ENCODE measurements around the gene NOP14.
"Not testable (repeated sequence)": the region's sequence is repeated elsewhere in the genome, so short reads cannot be mapped to it uniquely, and the experiment has no call there.

NOP14 gene

DNA sequence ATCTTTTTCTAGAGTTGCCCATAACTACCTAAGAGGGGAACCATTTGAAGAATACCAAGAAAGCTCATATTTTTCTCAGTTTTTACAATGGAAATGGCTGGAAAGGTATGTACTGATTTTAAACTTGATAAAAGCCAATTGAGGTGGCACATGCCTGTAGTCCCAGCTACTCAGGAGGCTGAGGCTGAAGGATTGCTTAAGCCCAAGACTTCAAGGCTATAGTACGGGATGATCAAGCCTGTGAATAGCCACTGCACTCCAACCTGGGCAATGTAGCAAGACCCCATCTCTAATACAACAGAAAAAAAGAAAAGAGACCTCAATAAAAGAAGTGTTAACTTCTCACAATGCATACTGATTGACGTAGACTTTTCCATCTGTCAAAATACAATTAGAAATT lies 44.5 kb upstream of the NOP14 start:
- Histone ChIP-seq H3K9me3 (no peaks in the 10 kb centered on the region), H3K4me1 (no peaks in the 10 kb centered on the region), H3K36me3 (no peaks in the 10 kb centered on the region), H3K4me3 (ENCODE audit: low read depth, low read length) (no peak overlapping the region), H3K27me3 (no peaks in the 10 kb centered on the region)
- TF ChIP-seq, protein P1, sequence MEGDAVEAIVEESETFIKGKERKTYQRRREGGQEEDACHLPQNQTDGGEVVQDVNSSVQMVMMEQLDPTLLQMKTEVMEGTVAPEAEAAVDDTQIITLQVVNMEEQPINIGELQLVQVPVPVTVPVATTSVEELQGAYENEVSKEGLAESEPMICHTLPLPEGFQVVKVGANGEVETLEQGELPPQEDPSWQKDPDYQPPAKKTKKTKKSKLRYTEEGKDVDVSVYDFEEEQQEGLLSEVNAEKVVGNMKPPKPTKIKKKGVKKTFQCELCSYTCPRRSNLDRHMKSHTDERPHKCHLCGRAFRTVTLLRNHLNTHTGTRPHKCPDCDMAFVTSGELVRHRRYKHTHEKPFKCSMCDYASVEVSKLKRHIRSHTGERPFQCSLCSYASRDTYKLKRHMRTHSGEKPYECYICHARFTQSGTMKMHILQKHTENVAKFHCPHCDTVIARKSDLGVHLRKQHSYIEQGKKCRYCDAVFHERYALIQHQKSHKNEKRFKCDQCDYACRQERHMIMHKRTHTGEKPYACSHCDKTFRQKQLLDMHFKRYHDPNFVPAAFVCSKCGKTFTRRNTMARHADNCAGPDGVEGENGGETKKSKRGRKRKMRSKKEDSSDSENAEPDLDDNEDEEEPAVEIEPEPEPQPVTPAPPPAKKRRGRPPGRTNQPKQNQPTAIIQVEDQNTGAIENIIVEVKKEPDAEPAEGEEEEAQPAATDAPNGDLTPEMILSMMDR (IDR thresholded peaks at IDR 0.05; ENCODE audit: low read depth, low read length): no peak
- no peak for DNase-seq

DNA sequence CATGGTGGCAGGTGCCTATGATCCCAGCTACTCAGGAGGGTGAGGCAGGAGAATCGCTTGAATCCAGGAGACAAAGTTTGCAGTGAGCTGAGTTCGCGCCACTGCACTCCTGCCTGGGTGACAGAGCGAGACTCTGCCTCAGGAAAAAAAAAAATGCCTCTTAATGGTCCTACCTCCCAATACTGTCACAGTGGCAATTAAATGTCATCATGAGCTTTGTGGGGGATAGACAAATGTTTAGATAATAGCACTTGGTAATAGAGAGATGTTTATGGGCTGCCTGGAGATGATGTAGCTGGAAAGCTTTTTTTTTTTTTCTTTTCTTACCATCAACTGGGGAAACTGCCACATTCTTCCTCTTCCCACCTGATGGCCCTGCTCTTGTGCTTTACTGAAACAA lies 33.2 kb upstream of the NOP14 start:
- Histone ChIP-seq H3K36me3 (no peaks in the 10 kb centered on the region), H3K27me3 (no peaks in the 10 kb centered on the region), H3K4me3 (ENCODE audit: low read depth, low read length) (no peak overlapping the region), H3K4me1 (no peaks in the 10 kb centered on the region), H3K9me3 (no peaks in the 10 kb centered on the region)
- TF ChIP-seq, protein P1 (IDR thresholded peaks at IDR 0.05; ENCODE audit: low read depth, low read length): no peak
- no peak for DNase-seq

DNA sequence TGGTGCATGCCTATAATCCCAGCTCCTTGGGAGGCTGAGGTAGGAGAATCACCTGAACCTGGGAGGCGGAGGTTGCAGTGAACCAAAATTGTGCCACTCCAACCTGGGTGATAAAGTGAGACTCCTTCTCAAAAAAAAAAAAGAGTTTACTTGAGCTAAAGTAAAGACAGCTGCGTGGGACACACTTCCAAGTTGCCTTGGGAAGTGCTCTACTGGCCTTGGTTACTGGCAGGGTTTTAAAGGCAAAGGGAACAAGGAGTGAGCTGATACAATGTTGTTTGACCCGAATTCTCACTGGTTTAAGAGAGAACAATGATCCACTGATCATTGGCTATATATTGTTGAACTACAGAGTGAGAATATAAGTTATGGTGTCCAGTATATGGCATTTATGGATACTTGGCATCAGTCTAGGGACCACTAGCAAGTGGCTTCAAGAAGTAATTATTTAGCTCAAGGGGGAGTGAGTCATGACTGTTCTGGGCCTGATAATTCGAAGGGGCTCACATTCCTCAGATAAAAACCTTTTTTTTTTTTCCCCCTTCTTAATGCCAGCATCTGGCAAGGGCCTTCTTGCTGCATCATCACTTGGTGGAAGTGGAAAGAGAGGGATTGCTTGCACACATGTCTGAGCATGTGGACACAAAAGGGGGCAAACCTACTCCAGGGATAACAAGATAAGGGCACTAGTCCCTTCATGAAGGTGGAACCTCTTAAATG lies 32.5 kb upstream of the NOP14 start:
- no peaks in the 10 kb centered on the region for H3K4me1 ChIP-seq
- no peaks in the 10 kb centered on the region for H3K36me3 ChIP-seq
- H3K4me3 ChIP-seq (ENCODE audit: low read depth, low read length): no peak overlapping the region
- H3K9me3 ChIP-seq: no peaks in the 10 kb centered on the region
- DNase-seq: no peak
- no peaks in the 10 kb centered on the region for H3K27me3 ChIP-seq
- TF ChIP-seq, protein P1 (IDR thresholded peaks at IDR 0.05; ENCODE audit: low read depth, low read length): no peak

DNA sequence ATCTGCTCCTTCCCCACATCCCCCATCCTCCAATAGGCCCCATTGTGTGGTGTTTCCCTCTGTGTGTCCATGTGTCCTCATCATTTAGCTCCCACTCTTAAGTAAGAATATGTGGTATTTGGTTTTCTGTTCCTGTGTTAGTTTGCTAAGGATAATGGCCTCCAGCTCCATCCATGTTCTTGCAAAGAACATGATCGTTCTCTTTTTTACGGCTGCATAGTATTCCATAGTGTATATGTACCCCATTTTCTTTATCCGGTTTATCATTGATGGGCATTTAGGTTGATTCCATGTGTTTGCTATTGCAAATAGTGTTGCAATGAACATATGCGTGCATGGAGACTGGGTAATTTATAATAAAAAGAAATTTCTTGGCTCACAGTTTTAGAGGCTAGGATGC lies 31.7 kb upstream of the NOP14 start:
- H3K36me3 ChIP-seq: no peaks in the 10 kb centered on the region
- no peaks in the 10 kb centered on the region for H3K27me3 ChIP-seq
- no peaks in the 10 kb centered on the region for H3K4me1 ChIP-seq
- DNase-seq: no peak
- no peak overlapping the region for H3K4me3 ChIP-seq (ENCODE audit: low read depth, low read length)
- TF ChIP-seq, protein P1 (IDR thresholded peaks at IDR 0.05; ENCODE audit: low read depth, low read length): no peak
- H3K9me3 ChIP-seq: no peaks in the 10 kb centered on the region

DNA sequence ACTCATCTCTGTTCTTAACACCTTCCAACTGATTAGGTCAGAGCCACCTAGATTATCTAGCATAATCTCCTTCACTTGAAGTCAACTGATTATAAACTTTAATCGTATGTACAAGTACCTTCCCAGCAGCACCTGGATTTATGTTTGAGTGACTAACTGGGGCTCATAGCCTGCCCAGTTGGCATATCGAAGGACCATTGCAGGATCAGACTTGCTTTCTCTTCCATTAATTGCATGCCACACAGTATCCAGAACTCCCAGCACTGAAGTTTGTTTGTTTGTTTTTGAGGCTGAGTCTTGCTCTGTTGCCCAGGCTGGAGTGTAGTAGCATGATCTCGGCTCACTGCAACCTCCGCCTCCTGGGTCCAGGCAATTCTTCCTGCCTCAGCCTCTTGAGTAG lies 28.0 kb upstream of the NOP14 start:
- H3K36me3 ChIP-seq: no peaks in the 10 kb centered on the region
- TF ChIP-seq, protein P1 (IDR thresholded peaks at IDR 0.05; ENCODE audit: low read depth, low read length): no peak
- no peaks in the 10 kb centered on the region for H3K9me3 ChIP-seq
- no peaks in the 10 kb centered on the region for H3K27me3 ChIP-seq
- no peak for DNase-seq
- no peak overlapping the region for H3K4me3 ChIP-seq (ENCODE audit: low read depth, low read length)
- no peaks in the 10 kb centered on the region for H3K4me1 ChIP-seq

DNA sequence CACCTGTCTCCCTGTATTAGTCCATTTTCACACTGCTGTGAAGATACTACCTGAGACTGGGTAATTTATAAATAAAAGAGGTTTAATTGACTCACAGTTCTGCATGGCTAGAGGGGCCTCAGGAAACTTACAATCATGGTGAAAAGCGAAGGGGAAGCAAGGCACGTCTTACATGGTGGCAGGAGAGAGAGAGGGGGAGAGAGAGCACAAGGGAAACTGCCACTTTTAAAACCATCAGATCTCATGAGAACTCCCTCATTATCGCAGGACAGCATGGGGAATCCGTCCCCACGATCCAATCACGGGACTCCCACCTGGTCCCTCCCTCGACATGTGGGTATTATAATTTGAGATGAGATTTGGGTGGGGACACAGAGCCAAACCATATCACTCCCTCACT lies 20.5 kb upstream of the NOP14 start:
- H3K9me3 ChIP-seq; H3K27me3 ChIP-seq; H3K4me3 ChIP-seq (ENCODE audit: low read depth, low read length); DNase-seq; H3K36me3 ChIP-seq; H3K4me1 ChIP-seq: not testable (repeated sequence)
